Rectal smooth muscle tissue (tissue), 1 donor: Measurements from ENCODE around the gene HOXA6.

Experiments
- H3K27ac ChIP-seq: one replicate; pipeline ENCODE4 v1.7.0; 2013; ENCODE audit warnings: low read depth, low read length, inconsistent platforms
- H3K27me3 ChIP-seq: one replicate; pipeline ENCODE4 v1.7.0; 2013; ENCODE audit warnings: low read length; ENCODE audit not compliant: control insufficient read depth, insufficient read depth
- H3K36me3 ChIP-seq: one replicate; pipeline ENCODE4 v1.7.0; 2013; ENCODE audit warnings: low read length; ENCODE audit not compliant: control insufficient read depth, insufficient read depth
- H3K4me1 ChIP-seq: one replicate; pipeline ENCODE4 v1.7.0; 2013; ENCODE audit warnings: low read length; ENCODE audit not compliant: control insufficient read depth, insufficient read depth
- H3K4me3 ChIP-seq: one replicate; pipeline ENCODE4 v1.7.0; 2013; ENCODE audit warnings: low read length
- H3K9ac ChIP-seq: one replicate; pipeline ENCODE4 v1.7.0; 2013; ENCODE audit warnings: low read length

Gene HOXA6

GRCh38 chr7:27173956-27174873, 26.6 kb upstream of the HOXA6 start, which contains the start of gene HOXA10:
HOXA10 (minus strand) TSS chr7:27174320; CDS start chr7:27174306, 14 bp downstream.
- peak within 1 kb of the TSS; percentile 96 for H3K27ac ChIP-seq
- peak within 1 kb of the TSS; percentile 81 for H3K9ac ChIP-seq
- H3K4me3 ChIP-seq = peak within 1 kb of the TSS; percentile 78
- no peaks in the 10 kb centered on the region for H3K36me3 ChIP-seq
- H3K27me3 ChIP-seq = peaks cover 6% of the 10 kb centered on the region
- peaks cover 5% of the 10 kb centered on the region for H3K4me1 ChIP-seq

DNA sequence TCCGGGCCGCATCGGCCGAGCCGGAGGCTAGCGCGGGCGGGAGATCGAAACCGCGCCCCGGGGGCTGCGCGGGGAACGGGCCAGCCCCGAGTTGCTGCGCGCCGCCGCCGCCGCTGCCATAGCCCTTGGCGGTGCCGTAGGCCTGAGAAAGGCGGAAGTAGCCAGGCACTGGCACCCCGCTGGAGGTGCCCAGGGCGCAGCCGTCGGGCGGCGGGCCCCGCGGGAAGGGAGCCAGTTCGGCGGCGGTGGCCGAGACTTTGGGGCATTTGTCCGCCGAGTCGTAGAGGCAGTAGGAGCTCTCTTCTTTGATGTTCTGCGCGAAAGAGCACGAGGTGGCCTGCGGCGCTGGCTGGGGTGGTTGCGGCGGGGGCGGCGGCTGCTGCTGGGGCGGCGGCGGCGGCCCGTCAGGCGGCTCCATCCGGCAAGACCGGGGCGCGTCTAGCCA, 26.0 kb upstream of the HOXA6 start:
- peak overlapping the region; percentile 96 for H3K27ac ChIP-seq
- peak overlapping the region; percentile 81 for H3K9ac ChIP-seq
- H3K4me3 ChIP-seq = peak overlapping the region; percentile 78
- peaks cover 5% of the 10 kb centered on the region for H3K4me1 ChIP-seq
- no peaks in the 10 kb centered on the region for H3K36me3 ChIP-seq
- H3K27me3 ChIP-seq = peaks cover 6% of the 10 kb centered on the region

GRCh38 chr7:27172823-27173510, 25.4 kb upstream of the HOXA6 start:
- H3K4me3 ChIP-seq = peak overlapping the region; percentile 78
- H3K27me3 ChIP-seq = peaks cover 6% of the 10 kb centered on the region
- peak overlapping the region; percentile 81 for H3K9ac ChIP-seq
- H3K27ac ChIP-seq = peak overlapping the region; percentile 96
- H3K4me1 ChIP-seq = peaks cover 5% of the 10 kb centered on the region
- no peaks in the 10 kb centered on the region for H3K36me3 ChIP-seq

GRCh38 chr7:27172315-27172774, 24.8 kb upstream of the HOXA6 start:
- peaks cover 6% of the 10 kb centered on the region for H3K27me3 ChIP-seq
- no peaks in the 10 kb centered on the region for H3K36me3 ChIP-seq
- peaks cover 5% of the 10 kb centered on the region for H3K4me1 ChIP-seq
- peak overlapping the region; percentile 96 for H3K27ac ChIP-seq
- peak overlapping the region; percentile 74 for H3K9ac ChIP-seq
- H3K4me3 ChIP-seq = peak overlapping the region; percentile 78

- Histone ChIP-seq H3K27ac (peak overlapping the region; percentile 96), H3K27me3 (peaks cover 6% of the 10 kb centered on the region), H3K4me3 (peak overlapping the region; percentile 78), H3K9ac (peak overlapping the region; percentile 74), H3K4me1 (peaks cover 6% of the 10 kb centered on the region), H3K36me3 (no peaks in the 10 kb centered on the region)
Observed at GRCh38 chr7:27171637-27172314, 24.2 kb upstream of the HOXA6 start.

DNA sequence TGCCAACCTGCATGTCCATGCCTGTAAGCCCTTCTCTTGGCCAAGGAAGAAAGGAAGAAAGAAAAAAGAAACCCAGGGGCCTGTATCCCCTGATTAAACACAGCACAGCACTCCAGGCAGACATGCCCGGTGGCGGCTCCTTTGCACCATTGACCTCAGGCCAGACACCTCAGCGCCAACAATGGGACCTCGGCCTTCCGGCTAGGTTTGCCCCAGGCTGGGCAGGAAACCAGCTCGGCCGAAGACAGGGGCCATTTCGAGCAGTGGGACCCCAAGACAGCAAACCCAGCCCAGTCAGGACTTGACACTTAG, 23.7 kb upstream of the HOXA6 start:
- Histone ChIP-seq H3K4me1 (peaks cover 8% of the 10 kb centered on the region), H3K4me3 (peak overlapping the region; percentile 78), H3K9ac (peak overlapping the region; percentile 58), H3K27me3 (peaks cover 6% of the 10 kb centered on the region), H3K36me3 (no peaks in the 10 kb centered on the region), H3K27ac (peak overlapping the region; percentile 96)

GRCh38 chr7:27170426-27171324, 23.1 kb upstream of the HOXA6 start:
- H3K27ac ChIP-seq = peak overlapping the region; percentile 96
- peaks cover 8% of the 10 kb centered on the region for H3K4me1 ChIP-seq
- H3K4me3 ChIP-seq = peak overlapping the region; percentile 78
- no peaks in the 10 kb centered on the region for H3K36me3 ChIP-seq
- peaks cover 4% of the 10 kb centered on the region for H3K27me3 ChIP-seq
- H3K9ac ChIP-seq = peak overlapping the region; percentile 22

DNA sequence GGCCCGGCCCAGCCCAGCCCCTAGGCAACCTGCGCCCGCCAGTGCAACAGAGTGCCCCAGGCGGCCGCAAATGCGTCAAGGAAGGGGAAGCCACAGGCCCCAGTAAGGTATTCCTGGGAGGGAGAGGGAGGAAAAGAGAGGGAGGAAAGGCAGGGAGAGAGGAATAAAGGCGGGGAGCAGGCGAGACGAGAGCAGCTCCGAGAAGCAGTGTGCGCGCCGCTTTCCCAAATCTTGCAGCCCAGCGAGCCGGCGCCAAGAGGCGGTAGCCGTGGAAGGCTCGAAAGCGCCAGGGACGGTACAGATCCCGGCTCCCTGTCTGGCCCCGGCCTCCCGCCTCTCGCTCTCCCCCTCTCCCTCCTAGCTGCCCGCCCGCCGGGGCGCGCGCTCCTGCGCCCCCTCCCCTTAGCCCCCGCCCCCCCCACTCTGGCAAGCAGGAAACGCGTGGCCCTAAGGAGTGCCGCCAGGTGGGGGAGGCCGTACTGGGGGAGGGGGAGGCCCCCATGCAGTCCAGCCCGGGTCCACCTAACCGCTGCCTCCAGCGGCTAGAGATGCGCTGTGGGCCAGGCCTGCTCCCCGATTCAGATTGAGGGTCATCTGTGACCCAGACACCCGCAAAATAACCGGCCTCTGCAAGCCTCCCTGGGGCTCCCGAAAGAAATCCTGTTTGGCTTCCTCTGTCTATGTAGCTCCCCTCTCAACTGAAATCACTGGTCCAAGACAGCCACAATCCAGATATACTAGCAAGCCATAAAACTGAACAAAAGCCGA, 22.3 kb upstream of the HOXA6 start:
- Histone ChIP-seq H3K27me3 (peaks cover 4% of the 10 kb centered on the region), H3K4me3 (peak overlapping the region; percentile 78), H3K4me1 (peaks cover 5% of the 10 kb centered on the region), H3K36me3 (no peaks in the 10 kb centered on the region), H3K27ac (peak overlapping the region; percentile 96), H3K9ac (peak overlapping the region; percentile 22)

DNA sequence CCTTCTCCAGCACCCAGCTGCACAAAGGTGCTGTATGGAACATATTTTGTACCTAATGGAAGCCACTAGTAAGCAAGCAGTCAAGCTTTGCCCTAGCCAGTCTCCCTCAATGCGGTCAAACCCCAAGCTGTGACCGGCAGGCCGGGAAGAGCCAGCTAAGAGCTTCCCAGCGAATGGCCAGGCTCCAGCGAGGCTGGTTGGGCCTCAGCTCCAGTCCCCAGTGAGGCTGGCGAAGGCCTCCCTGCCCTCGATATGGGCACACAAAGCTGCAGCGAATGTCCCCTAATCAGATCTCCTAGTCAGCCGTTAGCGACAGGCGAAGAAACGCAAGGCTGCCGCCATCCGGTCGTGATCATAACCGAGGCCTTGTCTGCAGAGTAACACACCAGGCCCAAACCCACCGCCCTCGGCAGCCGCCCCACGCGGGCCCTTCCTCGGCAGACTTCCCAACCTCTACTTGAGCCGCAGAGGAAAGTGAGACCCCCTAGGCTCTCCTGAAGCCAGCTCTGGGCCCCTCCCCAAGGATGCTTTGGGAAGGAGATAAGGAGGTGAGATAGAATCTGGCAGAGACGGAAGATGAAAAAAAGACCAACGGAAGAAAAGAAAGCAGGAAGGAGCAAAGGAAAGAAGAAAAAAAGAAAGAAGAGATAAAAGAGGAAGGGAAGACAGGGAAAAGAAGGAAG, 20.8 kb upstream of the HOXA6 start:
- peak overlapping the region; percentile 78 for H3K4me3 ChIP-seq
- H3K4me1 ChIP-seq = peaks cover 3% of the 10 kb centered on the region
- peak overlapping the region; percentile 25 for H3K9ac ChIP-seq
- H3K27me3 ChIP-seq = peaks cover 4% of the 10 kb centered on the region
- peak overlapping the region; percentile 96 for H3K27ac ChIP-seq
- H3K36me3 ChIP-seq = no peaks in the 10 kb centered on the region

GRCh38 chr7:27167916-27168264, 20.3 kb upstream of the HOXA6 start:
- Histone ChIP-seq H3K27me3 (peaks cover under 1% of the 10 kb centered on the region), H3K4me3 (peak overlapping the region; percentile 78), H3K4me1 (peaks cover 3% of the 10 kb centered on the region), H3K9ac (peak overlapping the region; percentile 42), H3K36me3 (no peaks in the 10 kb centered on the region), H3K27ac (peak overlapping the region; percentile 96)
